ENCODE results near the gene CWC27. TPM values are rescaled to one million over a fixed set of nuclear protein-coding genes. Genes with fewer than 3 reads are reported as not detected.

CWC27 gene
- total RNA-seq, 2 experiments from 2014 or later: 20.5 to 23.5 TPM

DNA sequence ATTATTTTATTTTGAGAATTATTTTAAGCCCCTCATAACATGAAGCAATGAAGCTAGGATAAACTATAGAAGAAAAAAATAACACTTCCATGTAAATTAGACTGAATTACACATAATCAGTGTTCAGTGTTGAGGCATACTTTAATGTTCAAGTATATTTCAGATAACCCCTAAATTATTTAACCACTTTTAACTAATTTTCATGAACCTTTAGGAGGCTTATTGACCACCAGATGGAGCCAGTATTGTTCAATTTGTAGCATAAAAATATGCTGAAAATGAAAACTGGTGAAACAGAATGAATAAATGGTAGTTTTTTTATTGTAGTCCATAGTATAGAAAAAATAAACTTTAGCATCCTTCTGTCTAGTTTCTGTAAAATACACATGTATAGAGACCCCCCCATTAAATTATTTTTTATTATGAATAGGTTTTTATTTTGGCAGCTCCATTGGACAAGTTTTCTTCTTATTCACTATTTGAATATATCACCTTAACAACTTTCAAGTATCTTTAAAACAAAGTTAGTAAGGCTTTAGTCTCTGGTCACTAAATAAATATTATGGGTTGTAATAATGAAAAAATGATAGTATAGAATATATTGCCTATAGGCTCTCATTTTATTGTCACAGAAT, 190.1 kb downstream of the CWC27 start:
- no peak overlapping the region for H3K4me3 Mint-ChIP-seq
- no peak overlapping the region for H3K27ac Mint-ChIP-seq
- ChIA-PET POLR2A (no interaction called here), CTCF (interaction anchor here (1.2 to 2.0 kb wide), 2 partner anchors 144 to 524 kb away, joined by 3 to 17 read pairs; no protein-coding TSS in a partner anchor)
- H3K36me3 Mint-ChIP-seq (ENCODE audit: low read depth): peaks cover 17% of the 10 kb centered on the region
- no peak for DNase-seq
- peaks cover 8% of the 10 kb centered on the region for H3K9me3 Mint-ChIP-seq
- H3K4me1 Mint-ChIP-seq: no peaks in the 10 kb centered on the region
- H3K27me3 Mint-ChIP-seq: no peaks in the 10 kb centered on the region

DNA sequence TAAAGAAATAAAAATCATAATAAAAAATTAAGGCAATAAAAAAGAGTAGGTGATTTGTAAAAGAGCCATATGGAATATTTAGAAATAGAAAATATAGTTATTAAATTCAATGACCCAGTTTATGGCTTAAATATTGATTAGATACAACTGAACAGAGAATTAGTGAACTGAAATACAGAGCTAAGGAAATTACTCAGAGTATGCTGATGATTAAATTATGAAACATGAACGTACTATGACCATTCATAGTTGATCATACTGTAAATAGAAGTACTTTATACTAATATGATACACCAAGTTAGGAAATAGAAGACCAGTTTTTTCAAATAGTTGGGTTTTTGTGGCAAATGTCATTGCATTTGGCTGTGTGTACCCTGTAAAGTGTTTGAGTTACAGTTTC, 194.5 kb downstream of the CWC27 start:
- Mint-ChIP-seq H3K27me3 (no peaks in the 10 kb centered on the region), H3K9me3 (peaks cover 10% of the 10 kb centered on the region), H3K4me3 (no peak overlapping the region), H3K4me1 (no peaks in the 10 kb centered on the region), H3K27ac (no peak overlapping the region), H3K36me3 (ENCODE audit: low read depth) (peaks cover 18% of the 10 kb centered on the region)
- DNase-seq: no peak
- ChIA-PET CTCF (no interaction called here), POLR2A (no interaction called here)

DNA sequence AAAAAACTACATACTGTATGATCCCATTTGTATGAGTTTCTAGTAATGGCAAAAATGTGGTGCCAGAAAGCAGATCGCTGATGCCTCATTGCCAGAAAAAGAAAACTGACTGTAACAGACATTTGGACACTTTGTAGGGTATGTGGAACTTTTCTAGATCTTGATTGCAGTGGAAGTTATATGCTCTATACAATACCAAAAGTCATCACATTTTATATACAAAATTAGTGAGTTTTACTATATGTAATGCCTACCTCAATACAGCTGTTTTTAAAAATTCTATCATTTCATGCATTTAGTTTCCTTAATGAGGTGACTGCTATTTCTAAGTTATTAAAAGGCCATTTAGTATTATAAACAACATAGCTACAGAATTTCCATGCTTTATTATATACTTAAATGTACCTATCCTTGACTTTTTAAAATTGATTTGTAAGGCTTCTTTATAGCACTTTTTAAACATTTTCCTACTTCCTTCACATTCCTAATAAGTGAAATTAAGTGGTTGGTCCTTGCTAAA, 199.9 kb downstream of the CWC27 start:
- ChIA-PET CTCF (no interaction called here), POLR2A (no interaction called here)
- Mint-ChIP-seq H3K9me3 (peaks cover 7% of the 10 kb centered on the region), H3K36me3 (ENCODE audit: low read depth) (peaks cover 17% of the 10 kb centered on the region), H3K27ac (no peak overlapping the region), H3K4me3 (no peak overlapping the region), H3K4me1 (peaks cover 5% of the 10 kb centered on the region), H3K27me3 (no peaks in the 10 kb centered on the region)
- no peak for DNase-seq

DNA sequence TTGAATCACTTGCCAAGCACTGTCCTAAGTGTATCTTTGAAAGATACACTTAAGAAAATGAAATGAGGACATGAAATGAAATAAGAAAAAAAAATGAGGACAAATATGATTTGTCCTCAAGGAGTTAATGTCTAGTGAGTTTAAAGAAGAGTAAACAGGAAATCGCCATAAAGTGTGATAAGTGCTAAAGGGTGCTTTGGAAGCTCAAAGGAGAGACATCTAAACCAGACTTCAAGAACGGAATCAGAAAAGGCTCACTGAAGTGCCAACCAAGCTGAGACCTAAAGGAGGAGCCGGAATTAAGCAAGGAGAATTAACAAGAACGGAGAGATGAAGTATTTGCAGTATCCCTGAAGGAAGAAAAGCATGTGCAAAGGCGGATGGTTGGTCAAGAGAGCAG, 200.8 kb downstream of the CWC27 start:
- Mint-ChIP-seq H3K27ac (no peak overlapping the region), H3K4me1 (peaks cover 5% of the 10 kb centered on the region), H3K9me3 (peaks cover 3% of the 10 kb centered on the region), H3K27me3 (no peaks in the 10 kb centered on the region), H3K4me3 (no peak overlapping the region), H3K36me3 (ENCODE audit: low read depth) (peaks cover 19% of the 10 kb centered on the region)
- POLR2A ChIA-PET: no interaction called here
- CTCF ChIA-PET: no interaction called here
- no peak for DNase-seq

- Mint-ChIP-seq H3K27ac (no peak overlapping the region), H3K9me3 (peaks cover 3% of the 10 kb centered on the region), H3K4me3 (no peak overlapping the region), H3K36me3 (ENCODE audit: low read depth) (peaks cover 19% of the 10 kb centered on the region), H3K27me3 (no peaks in the 10 kb centered on the region), H3K4me1 (peaks cover 5% of the 10 kb centered on the region)
- ChIA-PET POLR2A (no interaction called here), CTCF (no interaction called here)
- no peak for DNase-seq
These were observed 202.8 kb downstream of the CWC27 start for GRCh38 chr5:64971513-64971912.

GRCh38 chr5:64971990-64972389, 203.3 kb downstream of the CWC27 start:
- Mint-ChIP-seq H3K27ac (no peak overlapping the region), H3K27me3 (no peaks in the 10 kb centered on the region), H3K4me3 (no peak overlapping the region), H3K4me1 (peaks cover 5% of the 10 kb centered on the region), H3K9me3 (peaks cover 3% of the 10 kb centered on the region), H3K36me3 (ENCODE audit: low read depth) (peaks cover 19% of the 10 kb centered on the region)
- ChIA-PET POLR2A (no interaction called here), CTCF (no interaction called here)
- DNase-seq: no peak

- DNase-seq: no peak
- H3K27me3 Mint-ChIP-seq: no peaks in the 10 kb centered on the region
- no peak overlapping the region for H3K27ac Mint-ChIP-seq
- H3K9me3 Mint-ChIP-seq: peaks cover 3% of the 10 kb centered on the region
- peaks cover 5% of the 10 kb centered on the region for H3K4me1 Mint-ChIP-seq
- ChIA-PET CTCF (no interaction called here), POLR2A (no interaction called here)
- H3K36me3 Mint-ChIP-seq (ENCODE audit: low read depth): peaks cover 19% of the 10 kb centered on the region
- H3K4me3 Mint-ChIP-seq: no peak overlapping the region
These were observed 203.9 kb downstream of the CWC27 start for GRCh38 chr5:64972591-64972990.

- peaks cover 3% of the 10 kb centered on the region for H3K9me3 Mint-ChIP-seq
- H3K36me3 Mint-ChIP-seq (ENCODE audit: low read depth): peaks cover 24% of the 10 kb centered on the region
- H3K4me3 Mint-ChIP-seq: no peak overlapping the region
- no peak for DNase-seq
- ChIA-PET CTCF (no interaction called here), POLR2A (no interaction called here)
- H3K4me1 Mint-ChIP-seq: peaks cover 8% of the 10 kb centered on the region
- no peak overlapping the region for H3K27ac Mint-ChIP-seq
- H3K27me3 Mint-ChIP-seq: no peaks in the 10 kb centered on the region
These were observed 204.5 kb downstream of the CWC27 start for GRCh38 chr5:64973215-64973614.

DNA sequence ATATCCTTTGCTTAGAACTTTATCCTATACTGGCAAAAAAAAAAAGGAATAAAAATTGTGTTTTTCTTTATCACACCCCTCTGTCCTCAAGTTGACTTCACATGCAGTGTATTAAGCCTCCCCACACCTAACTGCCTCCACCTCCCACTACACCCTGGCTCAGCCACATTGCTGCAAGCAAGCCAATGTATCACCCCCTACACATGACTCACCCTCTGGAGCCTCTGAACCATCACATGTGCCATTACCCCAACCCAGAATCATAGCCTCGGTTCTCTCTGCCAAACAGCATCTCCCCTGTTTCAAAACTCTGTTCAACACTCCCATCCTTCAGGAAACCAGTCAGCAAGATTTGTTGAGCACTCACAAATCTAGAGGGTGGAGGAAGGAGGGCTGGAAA, 209.0 kb downstream of the CWC27 start:
- Mint-ChIP-seq H3K4me3 (no peak overlapping the region), H3K9me3 (no peaks in the 10 kb centered on the region), H3K36me3 (ENCODE audit: low read depth) (peaks cover 22% of the 10 kb centered on the region), H3K27me3 (no peaks in the 10 kb centered on the region), H3K4me1 (peaks cover 4% of the 10 kb centered on the region), H3K27ac (no peak overlapping the region)
- ChIA-PET POLR2A (no interaction called here), CTCF (no interaction called here)
- no peak for DNase-seq

GRCh38 chr5:64978546-64978945, 209.8 kb downstream of the CWC27 start:
- peaks cover 3% of the 10 kb centered on the region for H3K4me1 Mint-ChIP-seq
- POLR2A ChIA-PET: interaction anchor here (0.6 kb wide), 1 partner anchor 956 kb away, joined by 3 read pairs; no protein-coding TSS in a partner anchor

GRCh38 chr5:64979531-64979930, 210.8 kb downstream of the CWC27 start:
- CTCF ChIA-PET: interaction anchor here (0.6 kb wide), 1 partner anchor 110 kb away, joined by 3 read pairs; no protein-coding TSS in a partner anchor
- POLR2A ChIA-PET: no interaction called here
- Mint-ChIP-seq H3K9me3 (no peaks in the 10 kb centered on the region), H3K27ac (no peak overlapping the region), H3K36me3 (ENCODE audit: low read depth) (peaks cover 8% of the 10 kb centered on the region), H3K4me3 (no peak overlapping the region), H3K27me3 (no peaks in the 10 kb centered on the region), H3K4me1 (peaks cover 3% of the 10 kb centered on the region)
- no peak for DNase-seq

More at GRCh38 chr5:64978546-64978945, 209.8 kb downstream of the CWC27 start:
- CTCF ChIA-PET: no interaction called here
- Mint-ChIP-seq H3K36me3 (ENCODE audit: low read depth) (peaks cover 14% of the 10 kb centered on the region), H3K9me3 (no peaks in the 10 kb centered on the region), H3K27ac (no peak overlapping the region), H3K27me3 (no peaks in the 10 kb centered on the region), H3K4me3 (no peak overlapping the region)
- no peak for DNase-seq

DNA sequence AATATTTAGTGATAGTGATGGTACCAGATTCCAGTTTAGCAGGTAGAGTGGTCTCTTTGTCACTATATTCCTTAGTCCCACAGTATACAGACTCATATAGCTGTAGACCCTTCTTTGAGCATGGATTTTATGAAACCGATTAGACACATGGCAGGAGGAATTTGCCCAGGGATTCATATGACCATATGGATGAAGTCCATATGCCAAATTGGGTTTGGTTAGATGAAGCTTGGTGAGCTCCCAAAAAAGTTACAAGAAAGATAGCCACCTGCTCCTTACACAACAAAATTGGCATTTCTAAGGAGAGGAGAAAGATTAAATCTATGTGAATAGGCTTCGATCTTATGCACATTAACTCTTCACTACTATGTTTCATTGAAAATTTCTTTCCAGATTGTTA, 211.4 kb downstream of the CWC27 start:
- POLR2A ChIA-PET: no interaction called here
- H3K36me3 Mint-ChIP-seq (ENCODE audit: low read depth): peaks cover 10% of the 10 kb centered on the region
- H3K4me3 Mint-ChIP-seq: no peak overlapping the region
- H3K27ac Mint-ChIP-seq: no peak overlapping the region
- H3K27me3 Mint-ChIP-seq: no peaks in the 10 kb centered on the region
- H3K4me1 Mint-ChIP-seq: peaks cover 3% of the 10 kb centered on the region
- CTCF ChIA-PET: no interaction called here
- H3K9me3 Mint-ChIP-seq: no peaks in the 10 kb centered on the region
- no peak for DNase-seq

DNA sequence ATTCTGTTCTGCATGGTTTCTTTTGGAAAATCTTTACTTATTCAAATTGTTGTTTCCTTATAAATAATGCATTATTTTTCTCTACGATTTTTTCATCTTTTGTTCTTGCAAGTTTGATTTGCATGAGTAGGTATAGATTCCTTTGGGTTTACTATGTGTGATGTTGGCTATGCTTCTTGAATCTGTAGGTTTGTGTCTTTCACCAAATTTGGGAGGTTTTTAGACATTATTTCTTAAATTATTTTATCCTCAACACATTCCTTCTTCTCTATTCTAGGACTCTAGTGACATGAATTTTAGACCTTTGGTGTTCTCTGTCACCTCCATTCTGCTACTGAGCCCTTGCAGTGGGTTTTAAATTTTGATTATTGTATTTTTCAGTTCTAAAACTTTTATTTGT, 219.0 kb downstream of the CWC27 start:
- no peak overlapping the region for H3K27ac Mint-ChIP-seq
- peaks cover 4% of the 10 kb centered on the region for H3K4me1 Mint-ChIP-seq
- POLR2A ChIA-PET: no interaction called here
- CTCF ChIA-PET: no interaction called here
- H3K36me3 Mint-ChIP-seq (ENCODE audit: low read depth): peaks cover 17% of the 10 kb centered on the region
- H3K27me3 Mint-ChIP-seq: no peaks in the 10 kb centered on the region
- H3K9me3 Mint-ChIP-seq: peaks cover 3% of the 10 kb centered on the region
- H3K4me3 Mint-ChIP-seq: no peak overlapping the region
- DNase-seq: no peak

DNA sequence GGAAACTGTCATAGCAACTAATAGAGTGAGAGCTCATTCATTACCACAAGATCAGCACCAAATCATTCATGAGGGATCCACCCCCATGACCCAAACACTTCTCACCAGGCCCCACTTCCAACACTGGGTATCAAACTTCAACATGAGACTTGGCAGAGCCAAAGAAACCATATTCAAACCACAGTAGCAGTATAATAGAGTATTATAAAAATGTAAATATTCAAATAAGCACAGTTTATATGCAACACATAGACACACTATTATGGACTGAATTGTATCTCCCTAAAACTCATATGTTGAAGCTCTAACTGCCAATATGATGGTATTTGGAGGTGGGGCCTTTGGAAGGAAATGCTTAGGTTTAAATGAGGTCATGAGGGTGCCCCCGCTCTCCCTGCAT, 240.5 kb downstream of the CWC27 start:
- POLR2A ChIA-PET: no interaction called here
- peaks cover 3% of the 10 kb centered on the region for H3K36me3 Mint-ChIP-seq (ENCODE audit: low read depth)

More for the DNA sequence above, 240.5 kb downstream of the CWC27 start:
- H3K4me3 Mint-ChIP-seq: no peak overlapping the region
- DNase-seq: no peak
- peaks cover 4% of the 10 kb centered on the region for H3K4me1 Mint-ChIP-seq
- no peaks in the 10 kb centered on the region for H3K27me3 Mint-ChIP-seq
- no peak overlapping the region for H3K27ac Mint-ChIP-seq
- H3K9me3 Mint-ChIP-seq: peaks cover under 1% of the 10 kb centered on the region
- CTCF ChIA-PET: no interaction called here

Measured in activated CD4-positive, alpha-beta memory T cell treated with anti-CD3 and anti-CD28 coated beads, Interleukin-2, amount 10 ng/mL, durations not matched to agents 7 days and 5 days (primary cell).